Esophagus squamous epithelium (tissue), 4 donors: ENCODE data around the gene TOMM70.

ENCODE experiments used
- CTCF ChIP-seq, 6 experiments: fragments of 450-650 bp in 4 of 6; fragments of 200-600 bp in 2 of 6; sonication (generic) in 2 of 6; IDR thresholded peaks; one replicate each; pipeline ENCODE4 v1.5.1; 2016 to 2019; ENCODE audit warnings: antibody characterized with exemption in 6 of 6, mild to moderate bottlenecking in 4 of 6, moderate library complexity in 4 of 6
- POLR2A ChIP-seq, 4 donors: fragments of 450-650 bp; IDR thresholded peaks; one replicate each; pipeline ENCODE4 v1.6.1; 2017; ENCODE audit warnings: antibody characterized with exemption in 4 of 4, mild to moderate bottlenecking in 4 of 4, moderate library complexity in 3 of 4

- TF ChIP-seq CTCF (IDR thresholded peaks at IDR 0.05): no peak
- TF ChIP-seq POLR2A (IDR thresholded peaks at IDR 0.05): no peak
Observed at GRCh38 chr3:100354850-100355249, 46.0 kb downstream of the TOMM70 start.
